K562 (cell line): ENCODE data around the gene FUBP3. TPM values are rescaled to one million over a fixed set of nuclear protein-coding genes. Genes with fewer than 3 reads are reported as not detected.

Experiments used
- DPF2 ChIP-seq: fragments of 450-650 bp; IDR thresholded peaks from 2 replicates; pipeline ENCODE4 v1.6.1; 2016
- E2F3 ChIP-seq: fragments of 250-450 bp; sonication (Bioruptor Pico); IDR thresholded peaks from 2 replicates; pipeline ENCODE4 v1.4.0; 2020; ENCODE audit warnings: mild to moderate bottlenecking
- FOXJ2 ChIP-seq: fragments of 200-800 bp; sonication (Bioruptor generic); IDR thresholded peaks from 2 replicates; pipeline ENCODE4 v1.6.1; 2016; ENCODE audit warnings: missing genetic modification characterization, missing compliant biosample characterization
- MECOM ChIP-seq: fragments of 250-450 bp; sonication (Bioruptor Pico); IDR thresholded peaks from 2 replicates; pipeline ENCODE4 v1.8.0; 2022; ENCODE audit warnings: inconsistent platforms
- NCOA6 ChIP-seq: fragments of 450-650 bp; IDR thresholded peaks from 2 replicates; pipeline ENCODE4 v1.6.1; 2017; ENCODE audit warnings: mild to moderate bottlenecking
- PCBP2 ChIP-seq: fragments of 200-400 bp; formaldehyde crosslinking; IDR thresholded peaks from 2 replicates; pipeline ENCODE4 v1.6.1; 2018; ENCODE audit warnings: low read length, low read depth, mild to moderate bottlenecking, moderate library complexity; ENCODE audit not compliant: poor library complexity, severe bottlenecking
- SMARCC2 ChIP-seq: fragments of 450-650 bp; IDR thresholded peaks from 2 replicates; pipeline ENCODE4 v1.6.1; 2017; ENCODE audit warnings: antibody characterized with exemption, moderate library complexity, mild to moderate bottlenecking, low read depth
- SP1 ChIP-seq: sonication (generic); formaldehyde crosslinking; IDR thresholded peaks from 2 replicates; pipeline ENCODE4 v1.8.1; 2022; ENCODE audit warnings: mild to moderate bottlenecking, missing genetic modification reagents
- ZBTB8A ChIP-seq: fragments of 450-650 bp; IDR thresholded peaks from 2 replicates; pipeline ENCODE4 v1.6.1; 2018; ENCODE audit warnings: mild to moderate bottlenecking, moderate library complexity; ENCODE audit not compliant: partially characterized antibody
- ZNF212 ChIP-seq: fragments of 450-650 bp; formaldehyde crosslinking; IDR thresholded peaks from 2 replicates; pipeline ENCODE4 v1.4.0; 2020; ENCODE audit warnings: mild to moderate bottlenecking
- ZNF239 ChIP-seq: fragments of 250-450 bp; sonication (Bioruptor Pico); IDR thresholded peaks from 2 replicates; pipeline ENCODE4 v1.4.0; 2020; ENCODE audit warnings: mild to moderate bottlenecking
- ZNF696 ChIP-seq: fragments of 250-450 bp; sonication (Bioruptor Pico); conservative IDR thresholded peaks from 2 replicates; pipeline ENCODE4 v1.4.0; 2020; ENCODE audit warnings: mild to moderate bottlenecking, moderate library complexity
- ZSCAN29 ChIP-seq: fragments of 450-650 bp; IDR thresholded peaks from 2 replicates; pipeline ENCODE4 v1.6.1; 2017
- polyA plus RNA-seq, 8 experiments: library from polyadenylated mRNA; depleted of rRNA in 4 of 8; stranded (reverse) in 5 of 8; unstranded in 3 of 8; fragments of >200 nt; fragmentation: Nextera tagmentation in 2 of 8; fragmentation: Illumina TruSeq in 1 of 8; extraction: Ambion mirVana in 2 of 8; extraction: Trizol in 1 of 8; gene quantifications; 2 replicates each; pipeline versions ENCODE4 v1.2.1 to v1.2.3, GENCODE V29; 2011 to 2014; ENCODE audit warnings: inconsistent platforms in 1 of 8, missing spikeins in 1 of 8
- total RNA-seq, 7 experiments: library from RNA; depleted of rRNA in 6 of 7; stranded (reverse); fragments of >200 nt in 6 of 7; fragmentation: Illumina TruSeq in 2 of 7; extraction: Trizol in 2 of 7; gene quantifications; 2 replicates each; pipeline versions ENCODE4 v1.2.1 to v1.2.3, GENCODE V29; 2011 to 2021; ENCODE audit warnings: low replicate concordance in 1 of 7
- TF ChIP-seq, protein P1 (sequence below): fragments of 450-650 bp; formaldehyde crosslinking; IDR thresholded peaks from 2 replicates; pipeline ENCODE4 v1.4.0; 2022; ENCODE audit warnings: missing genetic modification characterization
- TF ChIP-seq, protein P2 (sequence below): fragments of 250-450 bp; sonication (Bioruptor Pico); IDR thresholded peaks from 2 replicates; pipeline ENCODE4 v1.5.0; 2021
- TF ChIP-seq, protein P3 (sequence below), 3 experiments: fragments of 200-800 bp in 1 of 3; fragments of 250-450 bp in 1 of 3; fragments of 450-650 bp in 1 of 3; sonication (Bioruptor Pico) in 1 of 3; sonication (Bioruptor generic) in 1 of 3; formaldehyde crosslinking in 1 of 3; IDR thresholded peaks; 2 replicates each; pipeline versions ENCODE4 v1.6.1 to v1.8.0; 2016 to 2022; ENCODE audit warnings: mild to moderate bottlenecking in 2 of 3, missing genetic modification characterization in 2 of 3, missing compliant biosample characterization in 1 of 3, moderate library complexity in 1 of 3
- TF ChIP-seq, protein P4 (sequence below): IDR thresholded peaks from 2 replicates; pipeline ENCODE4 v1.6.1; 2016; ENCODE audit warnings: missing genetic modification characterization, missing compliant biosample characterization
- TF ChIP-seq, protein P5 (sequence below): fragments of 450-650 bp; formaldehyde crosslinking; IDR thresholded peaks from 2 replicates; pipeline ENCODE4 v1.4.0; 2020; ENCODE audit warnings: mild to moderate bottlenecking, mixed read lengths

The FUBP3 gene
- total and polyA plus RNA-seq, 9 of the 15 experiments (the other 6 are each of a cell fraction or from before 2014, with no cell fraction given), result 3.0 to 64.0 (median 48.1) TPM

DNA sequence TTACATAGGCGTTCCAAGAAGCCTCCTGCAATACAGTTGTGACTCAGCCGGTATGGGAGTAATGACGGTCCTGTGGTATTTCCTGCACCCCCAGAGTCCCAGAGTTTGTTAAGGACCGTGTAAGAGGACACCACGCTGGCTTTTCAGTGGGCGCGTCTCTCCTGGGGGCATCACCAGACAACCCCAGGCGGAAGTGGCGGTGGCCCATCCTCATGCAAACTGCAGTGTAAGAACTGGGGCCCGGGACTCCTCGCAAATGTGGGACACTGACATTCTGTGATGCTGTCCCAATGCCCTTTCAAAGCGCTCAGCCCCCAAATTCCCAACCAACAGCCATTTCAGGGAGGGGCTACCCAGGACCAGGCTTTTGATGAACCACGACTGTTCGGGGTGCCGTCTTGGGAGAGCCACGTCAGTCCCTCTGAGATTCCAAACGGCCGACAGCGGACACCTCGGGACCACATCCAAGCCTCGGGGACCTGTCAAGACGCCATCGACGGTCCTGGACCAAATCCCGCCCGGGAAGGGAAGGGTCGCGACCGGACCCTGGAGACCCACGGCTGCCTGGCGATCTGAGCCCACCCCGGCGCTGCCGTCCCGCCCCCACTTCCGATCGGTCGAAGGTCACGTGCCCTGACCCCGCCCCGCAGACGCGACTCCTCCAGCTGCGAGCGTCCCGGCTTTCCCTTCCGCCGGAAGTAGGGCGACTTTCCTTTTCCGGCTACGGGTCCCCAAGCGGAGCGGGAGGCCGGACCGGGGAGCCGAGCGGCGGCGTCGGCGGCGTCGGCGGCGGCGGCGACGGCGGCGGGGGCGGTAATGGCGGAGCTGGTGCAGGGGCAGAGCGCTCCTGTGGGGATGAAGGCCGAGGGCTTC lies at the start of gene FUBP3 (continued):
- TF ChIP-seq, protein P1, sequence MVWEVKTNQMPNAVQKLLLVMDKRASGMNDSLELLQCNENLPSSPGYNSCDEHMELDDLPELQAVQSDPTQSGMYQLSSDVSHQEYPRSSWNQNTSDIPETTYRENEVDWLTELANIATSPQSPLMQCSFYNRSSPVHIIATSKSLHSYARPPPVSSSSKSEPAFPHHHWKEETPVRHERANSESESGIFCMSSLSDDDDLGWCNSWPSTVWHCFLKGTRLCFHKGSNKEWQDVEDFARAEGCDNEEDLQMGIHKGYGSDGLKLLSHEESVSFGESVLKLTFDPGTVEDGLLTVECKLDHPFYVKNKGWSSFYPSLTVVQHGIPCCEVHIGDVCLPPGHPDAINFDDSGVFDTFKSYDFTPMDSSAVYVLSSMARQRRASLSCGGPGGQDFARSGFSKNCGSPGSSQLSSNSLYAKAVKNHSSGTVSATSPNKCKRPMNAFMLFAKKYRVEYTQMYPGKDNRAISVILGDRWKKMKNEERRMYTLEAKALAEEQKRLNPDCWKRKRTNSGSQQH (CRISPR knock-in tag), result peak; percentile 30; the same call in 1 of the 2 replicates
- TF ChIP-seq E2F3, result no peak
- TF ChIP-seq, protein P2, sequence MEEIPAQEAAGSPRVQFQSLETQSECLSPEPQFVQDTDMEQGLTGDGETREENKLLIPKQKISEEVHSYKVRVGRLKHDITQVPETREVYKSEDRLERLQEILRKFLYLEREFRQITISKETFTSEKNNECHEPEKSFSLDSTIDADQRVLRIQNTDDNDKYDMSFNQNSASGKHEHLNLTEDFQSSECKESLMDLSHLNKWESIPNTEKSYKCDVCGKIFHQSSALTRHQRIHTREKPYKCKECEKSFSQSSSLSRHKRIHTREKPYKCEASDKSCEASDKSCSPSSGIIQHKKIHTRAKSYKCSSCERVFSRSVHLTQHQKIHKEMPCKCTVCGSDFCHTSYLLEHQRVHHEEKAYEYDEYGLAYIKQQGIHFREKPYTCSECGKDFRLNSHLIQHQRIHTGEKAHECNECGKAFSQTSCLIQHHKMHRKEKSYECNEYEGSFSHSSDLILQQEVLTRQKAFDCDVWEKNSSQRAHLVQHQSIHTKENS (CRISPR knock-in tag), result no peak
- TF ChIP-seq MECOM, result no peak
- TF ChIP-seq ZBTB8A, result no peak
- no peak for TF ChIP-seq FOXJ2
- no peak for TF ChIP-seq DPF2
- TF ChIP-seq, protein P3, sequence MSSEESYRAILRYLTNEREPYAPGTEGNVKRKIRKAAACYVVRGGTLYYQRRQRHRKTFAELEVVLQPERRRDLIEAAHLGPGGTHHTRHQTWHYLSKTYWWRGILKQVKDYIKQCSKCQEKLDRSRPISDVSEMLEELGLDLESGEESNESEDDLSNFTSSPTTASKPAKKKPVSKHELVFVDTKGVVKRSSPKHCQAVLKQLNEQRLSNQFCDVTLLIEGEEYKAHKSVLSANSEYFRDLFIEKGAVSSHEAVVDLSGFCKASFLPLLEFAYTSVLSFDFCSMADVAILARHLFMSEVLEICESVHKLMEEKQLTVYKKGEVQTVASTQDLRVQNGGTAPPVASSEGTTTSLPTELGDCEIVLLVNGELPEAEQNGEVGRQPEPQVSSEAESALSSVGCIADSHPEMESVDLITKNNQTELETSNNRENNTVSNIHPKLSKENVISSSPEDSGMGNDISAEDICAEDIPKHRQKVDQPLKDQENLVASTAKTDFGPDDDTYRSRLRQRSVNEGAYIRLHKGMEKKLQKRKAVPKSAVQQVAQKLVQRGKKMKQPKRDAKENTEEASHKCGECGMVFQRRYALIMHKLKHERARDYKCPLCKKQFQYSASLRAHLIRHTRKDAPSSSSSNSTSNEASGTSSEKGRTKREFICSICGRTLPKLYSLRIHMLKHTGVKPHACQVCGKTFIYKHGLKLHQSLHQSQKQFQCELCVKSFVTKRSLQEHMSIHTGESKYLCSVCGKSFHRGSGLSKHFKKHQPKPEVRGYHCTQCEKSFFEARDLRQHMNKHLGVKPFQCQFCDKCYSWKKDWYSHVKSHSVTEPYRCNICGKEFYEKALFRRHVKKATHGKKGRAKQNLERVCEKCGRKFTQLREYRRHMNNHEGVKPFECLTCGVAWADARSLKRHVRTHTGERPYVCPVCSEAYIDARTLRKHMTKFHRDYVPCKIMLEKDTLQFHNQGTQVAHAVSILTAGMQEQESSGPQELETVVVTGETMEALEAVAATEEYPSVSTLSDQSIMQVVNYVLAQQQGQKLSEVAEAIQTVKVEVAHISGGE (CRISPR knock-in tag; IDR thresholded peaks at IDR 0.05), result peak; percentile 89 to 97 (median 95); a peak in 5 of 6 replicates
- TF ChIP-seq NCOA6, result no peak
- TF ChIP-seq, protein P4, sequence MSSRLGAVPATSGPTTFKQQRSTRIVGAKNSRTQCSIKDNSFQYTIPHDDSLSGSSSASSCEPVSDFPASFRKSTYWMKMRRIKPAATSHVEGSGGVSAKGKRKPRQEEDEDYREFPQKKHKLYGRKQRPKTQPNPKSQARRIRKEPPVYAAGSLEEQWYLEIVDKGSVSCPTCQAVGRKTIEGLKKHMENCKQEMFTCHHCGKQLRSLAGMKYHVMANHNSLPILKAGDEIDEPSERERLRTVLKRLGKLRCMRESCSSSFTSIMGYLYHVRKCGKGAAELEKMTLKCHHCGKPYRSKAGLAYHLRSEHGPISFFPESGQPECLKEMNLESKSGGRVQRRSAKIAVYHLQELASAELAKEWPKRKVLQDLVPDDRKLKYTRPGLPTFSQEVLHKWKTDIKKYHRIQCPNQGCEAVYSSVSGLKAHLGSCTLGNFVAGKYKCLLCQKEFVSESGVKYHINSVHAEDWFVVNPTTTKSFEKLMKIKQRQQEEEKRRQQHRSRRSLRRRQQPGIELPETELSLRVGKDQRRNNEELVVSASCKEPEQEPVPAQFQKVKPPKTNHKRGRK (tag), result no peak
- no peak for TF ChIP-seq ZNF696
- TF ChIP-seq PCBP2, result no peak
- TF ChIP-seq SMARCC2, result no peak; the same call in 1 of the 2 replicates
- peak; percentile 88; the same call in 1 of the 2 replicates for TF ChIP-seq SP1 (CRISPR knock-in tag)
- TF ChIP-seq ZSCAN29, result no peak
- no peak for TF ChIP-seq ZNF239 (CRISPR knock-in tag)
- no peak for TF ChIP-seq ZNF212 (CRISPR knock-in tag)
- TF ChIP-seq, protein P5, sequence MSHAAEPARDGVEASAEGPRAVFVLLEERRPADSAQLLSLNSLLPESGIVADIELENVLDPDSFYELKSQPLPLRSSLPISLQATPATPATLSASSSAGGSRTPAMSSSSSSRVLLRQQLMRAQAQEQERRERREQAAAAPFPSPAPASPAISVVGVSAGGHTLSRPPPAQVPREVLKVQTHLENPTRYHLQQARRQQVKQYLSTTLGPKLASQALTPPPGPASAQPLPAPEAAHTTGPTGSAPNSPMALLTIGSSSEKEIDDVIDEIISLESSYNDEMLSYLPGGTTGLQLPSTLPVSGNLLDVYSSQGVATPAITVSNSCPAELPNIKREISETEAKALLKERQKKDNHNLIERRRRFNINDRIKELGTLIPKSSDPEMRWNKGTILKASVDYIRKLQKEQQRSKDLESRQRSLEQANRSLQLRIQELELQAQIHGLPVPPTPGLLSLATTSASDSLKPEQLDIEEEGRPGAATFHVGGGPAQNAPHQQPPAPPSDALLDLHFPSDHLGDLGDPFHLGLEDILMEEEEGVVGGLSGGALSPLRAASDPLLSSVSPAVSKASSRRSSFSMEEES (CRISPR knock-in tag), result peak; percentile 97
